ENCODE measurements around the gene CDH4.

The CDH4 gene

GRCh38 chr20:61873651-61874420 lies 621.8 kb downstream of the CDH4 start:
- Histone ChIP-seq H3K36me3 (no peaks in the 10 kb centered on the region), H3K9me3 (no peaks in the 10 kb centered on the region), H3K4me1 (ENCODE audit: control insufficient read depth in 1 of 2, insufficient read depth in 1 of 2, low read depth in 1 of 2, low read length in 1 of 2) (no peaks in the 10 kb centered on the region), H3K27ac (no peak overlapping the region), H3K27me3 (no peaks in the 10 kb centered on the region), H3K4me3 (ENCODE audit: low read depth in 1 of 2, low read length in 1 of 2) (no peak overlapping the region)
- TF ChIP-seq CTCF (IDR thresholded peaks at IDR 0.05): no peak

- Histone ChIP-seq H3K4me1 (ENCODE audit: control insufficient read depth in 1 of 2, insufficient read depth in 1 of 2, low read depth in 1 of 2, low read length in 1 of 2) (no peaks in the 10 kb centered on the region), H3K9me3 (no peaks in the 10 kb centered on the region), H3K27me3 (no peaks in the 10 kb centered on the region), H3K27ac (no peak overlapping the region), H3K36me3 (no peaks in the 10 kb centered on the region), H3K4me3 (ENCODE audit: low read depth in 1 of 2, low read length in 1 of 2) (no peak overlapping the region)
- no peak for TF ChIP-seq CTCF (IDR thresholded peaks at IDR 0.05)
Measured at GRCh38 chr20:61874421-61875068, 622.5 kb downstream of the CDH4 start.

GRCh38 chr20:61875221-61875885 lies 623.3 kb downstream of the CDH4 start:
- H3K36me3 ChIP-seq: no peaks in the 10 kb centered on the region
- H3K27ac ChIP-seq: no peak overlapping the region
- H3K4me3 ChIP-seq (ENCODE audit: low read depth in 1 of 2, low read length in 1 of 2): no peak overlapping the region
- no peaks in the 10 kb centered on the region for H3K9me3 ChIP-seq
- no peak for TF ChIP-seq CTCF (IDR thresholded peaks at IDR 0.05)
- no peaks in the 10 kb centered on the region for H3K4me1 ChIP-seq (ENCODE audit: control insufficient read depth in 1 of 2, insufficient read depth in 1 of 2, low read depth in 1 of 2, low read length in 1 of 2)
- H3K27me3 ChIP-seq: no peaks in the 10 kb centered on the region

GRCh38 chr20:61875996-61876395 lies 623.9 kb downstream of the CDH4 start:
- H3K27ac ChIP-seq: no peak overlapping the region
- H3K27me3 ChIP-seq: no peaks in the 10 kb centered on the region
- no peaks in the 10 kb centered on the region for H3K4me1 ChIP-seq (ENCODE audit: control insufficient read depth in 1 of 2, insufficient read depth in 1 of 2, low read depth in 1 of 2, low read length in 1 of 2)
- no peak for TF ChIP-seq CTCF (IDR thresholded peaks at IDR 0.05)
- H3K9me3 ChIP-seq: no peaks in the 10 kb centered on the region
- H3K4me3 ChIP-seq (ENCODE audit: low read depth in 1 of 2, low read length in 1 of 2): no peak overlapping the region
- H3K36me3 ChIP-seq: no peaks in the 10 kb centered on the region

- Histone ChIP-seq H3K36me3 (no peaks in the 10 kb centered on the region), H3K9me3 (no peaks in the 10 kb centered on the region), H3K27ac (no peak overlapping the region), H3K4me1 (ENCODE audit: control insufficient read depth in 1 of 2, insufficient read depth in 1 of 2, low read depth in 1 of 2, low read length in 1 of 2) (no peaks in the 10 kb centered on the region), H3K27me3 (no peaks in the 10 kb centered on the region), H3K4me3 (ENCODE audit: low read depth in 1 of 2, low read length in 1 of 2) (no peak overlapping the region)
- no peak for TF ChIP-seq CTCF (IDR thresholded peaks at IDR 0.05)
Measured at GRCh38 chr20:61876952-61877728, 625.1 kb downstream of the CDH4 start.
